Astrocyte of the hippocampus (primary cell): ENCODE data around the gene EFCAB5.
"Not testable (repeated sequence)": the region's sequence is repeated elsewhere in the genome, so short reads cannot be mapped to it uniquely, and the experiment has no call there.

Experiments
- DNase-seq: peaks from one replicate; pipeline ENCODE4 v3.0.0; 2011; ENCODE audit warnings: low read depth, low spot score

EFCAB5 gene

DNA sequence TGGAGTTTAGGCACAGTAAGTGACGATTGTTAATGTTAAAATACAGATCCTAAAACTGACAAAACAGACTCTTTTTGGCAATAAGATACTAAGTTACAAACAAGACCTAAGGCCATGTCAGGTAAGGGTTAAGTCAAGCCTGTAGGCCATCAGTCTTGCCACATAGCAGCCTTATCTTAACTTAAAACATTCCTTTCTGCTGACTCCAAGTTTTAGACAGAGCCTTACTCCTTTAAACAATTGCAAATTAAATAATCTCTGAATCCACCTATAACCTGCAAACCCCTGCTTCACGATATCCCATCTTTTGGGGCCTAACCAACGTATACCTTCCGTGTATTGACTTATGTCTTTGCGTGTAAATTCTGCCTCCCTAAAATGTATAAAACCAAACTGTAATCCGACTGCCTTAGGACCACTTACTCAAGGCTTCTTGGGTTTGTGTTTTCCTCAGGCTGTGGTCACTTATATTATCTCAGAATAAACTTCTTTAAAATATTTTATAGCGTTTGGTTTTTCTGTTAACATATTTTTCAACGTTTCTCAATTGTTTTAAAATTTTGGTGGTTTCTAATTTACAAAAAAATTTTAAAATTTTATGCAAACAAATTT, 64.4 kb downstream of the EFCAB5 start:
- DNase-seq: peak; percentile 44

DNA sequence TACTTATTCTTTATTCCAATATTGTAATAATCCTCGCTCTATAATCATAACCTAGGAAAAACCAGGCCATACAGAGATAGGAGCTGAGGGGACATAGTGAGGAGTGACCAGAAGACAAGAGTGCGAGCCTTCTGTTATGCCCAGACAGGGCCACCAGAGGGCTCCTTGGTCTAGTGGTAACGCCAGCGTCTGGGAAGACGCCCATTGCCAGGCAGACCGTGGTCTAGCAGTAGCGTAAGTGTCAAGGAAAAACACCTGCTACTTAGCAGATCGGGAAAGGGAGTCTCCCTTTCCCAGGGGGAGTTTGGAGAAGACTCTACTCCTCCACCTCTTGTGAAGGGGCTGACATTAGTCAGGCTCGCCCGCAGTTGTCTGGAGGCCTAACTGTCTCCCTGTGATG, 70.5 kb downstream of the EFCAB5 start:
- DNase-seq: not testable (repeated sequence)

DNA sequence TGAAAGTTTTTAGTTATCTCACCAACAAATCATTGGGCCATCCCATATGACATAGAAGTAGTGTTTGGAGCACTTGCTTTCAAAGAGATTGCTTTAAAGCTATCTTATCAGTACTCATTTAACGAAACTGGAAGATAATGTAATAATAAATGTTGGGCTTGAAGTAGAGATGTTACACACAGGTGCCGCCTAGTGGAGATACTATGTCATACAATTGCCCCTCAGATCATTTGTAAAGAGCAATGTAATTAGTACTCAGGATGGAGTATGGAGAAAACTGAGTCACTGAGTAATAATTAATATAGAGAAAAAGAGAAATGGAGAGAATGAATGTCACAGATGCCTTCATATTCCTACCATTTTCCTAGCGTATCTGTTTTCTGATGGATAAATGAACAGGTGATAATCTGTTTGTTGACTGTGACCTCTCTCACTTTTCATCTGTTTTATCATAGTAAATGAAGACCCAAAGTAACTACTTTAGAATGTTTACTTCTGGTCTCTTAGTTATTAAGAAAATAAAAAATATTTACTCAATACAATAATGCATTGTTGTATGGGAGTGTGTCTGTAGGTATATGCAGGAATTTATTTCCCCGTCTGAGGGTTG, 80.4 kb downstream of the EFCAB5 start:
- peak; percentile 57 for DNase-seq

DNA sequence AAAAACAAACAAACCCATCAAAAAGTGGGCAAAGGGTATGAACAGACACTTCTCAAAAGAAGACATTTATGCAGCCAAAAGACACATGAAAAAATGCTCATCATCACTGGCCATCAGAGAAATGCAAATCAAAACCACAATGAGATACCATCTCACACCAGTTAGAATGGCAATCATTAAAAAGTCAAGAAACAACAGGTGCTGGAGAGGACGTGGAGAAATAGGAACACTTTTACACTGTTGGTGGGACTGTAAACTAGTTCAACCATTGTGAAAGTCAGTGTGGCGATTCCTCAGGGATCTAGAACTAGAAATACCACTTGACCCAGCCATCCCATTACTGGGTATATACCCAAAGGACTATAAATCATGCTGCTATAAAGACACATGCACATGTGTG, 83.9 kb downstream of the EFCAB5 start:
- DNase-seq: not testable (repeated sequence)

DNA sequence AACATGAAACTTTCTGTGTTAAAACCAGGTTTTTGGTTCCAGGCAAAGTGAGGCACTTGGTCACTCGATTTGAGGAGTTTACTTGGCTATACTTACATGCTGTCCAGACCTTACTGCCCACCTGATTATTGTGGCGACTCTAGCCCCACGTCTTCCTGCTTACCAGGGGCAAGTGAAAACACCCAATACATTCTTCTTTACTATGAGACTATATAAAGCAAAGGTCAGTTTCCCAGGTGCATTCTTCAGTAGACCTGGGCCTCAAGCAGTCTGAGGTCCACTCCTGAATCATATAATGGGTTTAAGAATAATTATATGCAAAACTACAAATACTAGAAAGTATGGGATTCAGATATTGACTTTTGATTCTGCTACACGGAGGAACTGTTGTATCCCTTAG, 86.2 kb downstream of the EFCAB5 start:
- no peak for DNase-seq

DNA sequence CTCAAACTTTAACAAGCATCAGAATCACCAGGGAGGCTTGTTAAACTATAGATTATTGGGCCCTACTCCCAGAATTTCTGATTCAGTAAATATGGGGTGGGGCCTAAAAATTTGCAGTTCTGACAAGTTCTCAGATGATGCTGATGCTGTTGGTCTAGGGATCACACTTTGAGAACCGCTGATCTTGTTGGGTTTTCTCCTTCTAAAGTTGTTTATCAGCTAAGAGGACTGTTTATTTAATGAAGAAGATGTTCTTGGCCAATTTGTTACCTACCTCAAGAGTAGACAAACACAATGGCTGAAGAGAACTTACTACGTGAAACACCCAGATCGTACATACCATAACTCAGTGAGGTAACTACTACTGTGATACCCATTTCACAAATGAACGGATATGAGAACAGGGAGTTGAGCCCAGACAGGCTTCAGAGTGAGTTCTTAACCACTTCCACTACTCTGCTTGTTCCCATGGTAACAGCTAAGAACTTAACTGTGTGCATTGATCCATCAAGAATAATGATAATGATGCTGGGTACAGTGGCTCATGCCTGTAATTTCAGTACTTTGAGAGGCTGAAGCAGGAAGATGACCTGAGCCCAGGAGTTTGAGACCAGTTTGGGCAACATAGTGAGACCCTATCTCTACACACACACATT, 89.9 kb downstream of the EFCAB5 start:
- no peak for DNase-seq

DNA sequence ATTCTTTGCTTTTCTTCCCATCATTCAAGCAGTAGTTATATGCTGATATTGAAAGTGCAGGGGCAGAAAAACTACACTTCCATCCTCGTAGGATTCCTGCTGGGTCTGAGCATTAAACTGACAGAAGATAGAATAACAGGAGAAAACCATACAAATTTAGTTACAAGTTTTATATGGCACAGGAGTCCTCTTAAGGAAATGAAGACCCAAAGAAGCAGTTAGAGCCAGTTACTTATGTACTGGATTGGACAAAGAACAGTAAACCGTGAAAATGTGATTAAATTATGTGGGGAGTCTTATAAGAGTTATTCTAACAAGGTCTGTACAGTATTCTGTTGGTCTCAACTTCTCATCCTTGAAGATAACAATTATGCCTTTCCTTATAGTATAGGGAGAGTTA, 93.9 kb downstream of the EFCAB5 start:
- DNase-seq: no peak

DNA sequence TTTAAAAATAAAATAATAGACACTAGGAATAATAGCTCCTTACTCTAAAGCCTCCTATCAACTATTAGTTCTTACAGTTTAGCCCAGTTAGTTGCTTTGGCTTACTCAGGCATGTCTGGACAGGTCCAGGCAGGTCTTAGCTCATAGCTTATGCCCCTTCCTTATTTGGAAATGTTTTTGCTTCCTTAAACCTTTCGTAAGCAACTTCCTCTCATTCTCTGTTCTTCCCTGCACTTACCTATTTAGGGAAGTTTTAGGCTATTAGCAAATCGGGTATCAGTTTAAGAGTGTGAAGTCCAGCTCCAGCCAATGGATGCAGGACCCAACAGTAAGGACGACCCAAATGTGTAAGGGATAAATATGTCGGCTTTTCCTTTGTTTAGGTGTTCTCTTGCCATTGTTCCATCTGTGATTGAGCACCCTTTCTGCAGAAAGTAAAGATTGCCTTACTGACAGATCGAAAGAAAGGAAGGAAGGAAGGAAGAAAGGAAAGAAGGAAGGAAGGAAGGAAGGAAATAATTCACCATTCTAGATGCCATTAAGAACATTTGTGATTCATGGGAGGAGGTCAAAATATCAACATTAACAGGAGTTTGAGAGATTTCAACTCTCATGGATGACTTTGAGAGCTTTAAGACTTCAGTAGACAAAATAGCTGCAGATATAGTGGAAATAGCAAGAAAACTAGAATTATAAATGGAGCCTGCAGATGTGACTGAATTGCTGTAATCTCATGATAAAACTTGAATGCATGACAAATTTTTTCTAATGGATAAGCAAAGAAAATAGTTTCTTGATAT, 99.5 kb downstream of the EFCAB5 start:
- peak; percentile 20 for DNase-seq

DNA sequence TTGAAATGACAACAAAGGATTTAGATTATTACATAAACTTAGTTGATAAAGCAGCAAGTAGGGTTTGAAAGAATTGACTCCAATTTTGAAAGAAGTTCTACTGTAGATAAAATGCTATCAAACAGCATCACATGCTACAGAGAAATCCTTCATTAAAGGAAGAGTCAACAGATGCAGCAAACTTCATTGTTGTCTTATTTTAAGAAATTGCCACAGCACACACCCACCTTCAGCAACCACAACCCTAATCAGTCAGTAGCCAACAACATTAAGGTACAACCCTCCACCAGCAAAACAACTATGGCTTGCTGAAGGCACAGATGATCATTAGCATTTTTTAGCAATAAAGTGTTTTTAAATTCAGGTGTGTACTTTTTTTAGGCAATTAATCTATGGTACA, 100.1 kb downstream of the EFCAB5 start:
- no peak for DNase-seq

DNA sequence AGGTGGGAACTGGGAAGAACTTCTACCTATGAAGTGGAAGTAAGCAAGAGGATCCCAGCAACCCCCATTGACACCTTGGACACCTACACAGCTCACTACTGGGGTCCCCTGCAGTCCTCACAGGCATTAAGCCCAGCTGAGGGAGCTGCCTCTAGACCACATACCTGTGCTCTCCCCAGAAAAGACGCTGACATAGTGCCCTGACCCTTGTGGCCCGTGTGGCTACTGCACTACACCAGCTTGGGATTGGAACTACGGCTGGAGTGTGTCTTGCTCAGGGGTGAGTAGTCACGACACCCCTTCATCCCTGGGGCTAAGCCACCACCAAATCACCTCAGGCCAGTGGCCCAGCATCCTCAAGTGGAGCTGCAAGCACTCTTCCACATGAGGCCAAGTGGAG, 120.9 kb downstream of the EFCAB5 start:
- DNase-seq: no peak

DNA sequence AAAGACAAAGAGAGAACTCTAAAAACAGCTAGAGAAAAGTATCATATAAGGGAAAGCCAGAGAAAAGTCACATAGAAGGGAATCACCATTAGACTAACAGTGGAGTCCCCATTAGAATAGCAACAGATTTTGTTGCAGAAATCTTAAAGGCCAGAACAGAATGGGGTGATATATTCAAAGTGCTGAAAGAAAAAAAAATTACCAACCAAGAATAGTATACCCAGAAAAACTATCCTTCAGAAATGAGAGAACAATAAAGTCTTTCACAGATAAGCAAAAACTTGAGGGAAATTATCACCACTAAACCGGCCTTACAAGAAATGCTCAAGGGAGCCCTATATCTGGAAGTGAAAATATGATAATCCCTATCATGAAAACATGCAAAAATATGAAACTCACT, 123.3 kb downstream of the EFCAB5 start:
- no peak for DNase-seq

DNA sequence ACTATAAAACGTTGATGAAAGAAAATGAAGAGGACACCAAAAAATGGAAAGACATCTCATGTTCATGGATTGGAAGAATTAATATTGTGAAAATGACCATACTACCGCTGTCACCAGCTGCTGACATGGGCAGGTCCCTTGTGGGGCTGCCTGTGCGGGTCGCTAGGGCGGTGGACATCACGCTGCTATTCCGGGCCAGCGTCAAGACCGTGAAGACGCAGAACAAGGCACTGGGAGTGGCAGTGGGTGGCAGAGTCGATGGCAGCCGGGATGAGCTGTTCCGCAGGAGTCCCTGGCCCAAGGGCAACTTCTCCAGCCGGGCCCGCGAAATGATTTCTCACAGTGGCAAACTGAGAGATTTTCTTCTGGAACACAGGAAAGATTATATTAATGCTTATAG, 127.0 kb downstream of the EFCAB5 start:
- DNase-seq: no peak

DNA sequence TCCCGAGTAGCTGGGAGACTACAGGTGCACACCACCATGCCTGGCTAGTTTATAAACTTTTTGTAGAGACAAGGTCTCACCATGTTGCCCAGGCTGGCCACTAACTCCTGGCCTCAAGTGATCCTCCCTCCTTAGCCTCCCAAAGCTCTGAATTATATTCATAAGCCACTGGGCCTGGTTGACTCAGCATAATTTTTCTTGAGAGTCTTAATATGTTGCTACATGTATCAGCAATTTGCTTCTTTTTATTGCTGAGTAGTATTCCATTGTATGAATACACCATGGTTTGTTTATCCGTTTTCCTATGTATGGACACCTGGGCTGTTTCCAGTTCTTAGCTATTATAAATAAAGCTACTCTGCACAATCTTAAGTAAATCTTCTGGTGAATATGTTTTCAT, 132.8 kb downstream of the EFCAB5 start:
- no peak for DNase-seq

DNA sequence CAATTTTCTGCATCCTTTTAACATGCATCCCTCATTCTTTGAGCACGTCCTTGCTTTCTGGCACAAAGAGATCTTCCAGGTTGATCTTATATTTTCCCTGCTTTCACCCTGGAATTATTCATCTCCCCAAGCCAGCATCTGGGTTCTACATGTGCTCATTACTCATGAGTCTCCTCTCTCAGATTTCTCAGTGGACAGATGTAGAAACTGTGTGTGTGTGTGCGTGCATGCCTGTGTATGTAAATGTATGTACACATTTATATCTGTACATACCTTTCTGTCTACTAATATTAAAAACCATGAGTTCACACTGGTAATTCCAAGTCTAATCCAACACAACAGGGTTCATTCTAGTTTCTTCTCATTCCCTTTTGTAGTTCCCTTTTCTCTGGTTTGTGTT, 133.3 kb downstream of the EFCAB5 start:
- DNase-seq: no peak

DNA sequence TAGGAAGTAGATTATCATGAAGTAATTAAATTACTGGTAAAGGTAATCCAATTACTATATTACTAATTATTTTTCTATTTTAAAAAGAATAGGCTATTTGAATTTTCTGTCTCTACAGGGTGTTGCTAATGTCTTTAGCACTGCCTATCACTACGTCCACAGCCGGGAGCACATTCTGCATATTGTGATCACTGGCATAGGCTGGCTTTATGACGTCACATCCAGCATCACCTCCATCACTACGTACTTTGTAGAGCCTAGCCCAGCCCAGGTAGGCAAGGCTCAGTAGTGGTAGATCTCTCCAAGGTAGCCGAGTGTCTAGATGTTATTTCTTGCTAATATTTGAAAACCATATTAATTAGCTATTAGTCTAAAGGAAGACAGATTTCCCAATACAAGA, 141.3 kb downstream of the EFCAB5 start:
- no peak for DNase-seq

DNA sequence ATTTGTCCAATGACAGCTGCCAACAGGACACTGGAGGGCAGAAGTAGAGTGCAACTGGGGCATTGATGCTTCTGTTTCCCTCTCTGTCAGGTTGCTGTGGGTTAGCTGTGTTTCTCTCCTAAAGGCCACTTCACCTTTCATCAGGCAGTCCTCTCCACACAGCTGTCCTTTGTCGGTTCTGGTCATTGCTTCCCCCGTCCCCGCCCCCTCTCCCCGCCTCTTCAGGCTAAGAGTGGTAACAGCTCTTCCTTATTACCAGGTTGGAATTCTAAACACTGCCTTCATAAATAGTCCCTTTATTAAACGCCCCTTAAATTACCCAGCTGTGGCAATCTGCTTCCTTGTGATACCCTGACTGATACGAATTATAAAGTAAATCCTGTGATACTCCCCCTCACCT, 143.4 kb downstream of the EFCAB5 start:
- no peak for DNase-seq

DNA sequence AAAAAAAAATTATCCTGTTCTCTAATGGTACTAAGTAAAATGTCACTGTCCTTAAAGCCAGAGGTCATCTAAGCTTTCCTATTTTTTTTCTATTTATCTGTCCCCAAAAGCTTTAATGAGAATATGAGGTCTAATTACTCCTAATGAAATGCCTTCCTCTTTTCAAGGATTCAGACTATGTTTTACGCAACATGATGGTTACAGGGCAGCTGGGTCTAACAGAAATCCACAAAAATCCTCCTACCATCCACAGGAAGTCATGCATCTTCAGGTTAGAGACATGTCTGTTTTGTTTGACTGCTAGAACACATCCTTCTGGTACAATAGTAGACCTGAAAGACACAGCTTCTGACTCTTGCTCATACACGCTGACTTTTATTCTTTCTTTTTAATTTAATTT, 145.5 kb downstream of the EFCAB5 start:
- DNase-seq: no peak

DNA sequence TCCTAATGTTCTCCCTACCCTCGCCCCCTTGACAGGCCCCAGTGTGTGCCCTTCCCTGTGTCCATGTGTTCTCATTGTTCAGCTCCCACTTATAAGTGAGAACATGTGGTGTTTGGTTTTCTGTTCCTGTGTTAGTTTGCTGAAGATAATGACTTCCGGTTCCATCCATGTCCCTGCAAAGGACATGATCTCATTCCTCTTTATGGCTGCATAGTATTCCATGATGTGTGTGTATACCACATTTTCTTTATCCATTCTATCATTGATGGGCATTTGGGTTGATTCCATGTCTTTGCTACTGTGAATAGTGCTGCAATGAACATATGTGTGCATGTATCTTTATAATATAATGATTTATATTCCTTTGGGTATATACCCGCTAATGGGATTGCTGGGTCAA, 146.0 kb downstream of the EFCAB5 start:
- DNase-seq: not testable (repeated sequence)

DNA sequence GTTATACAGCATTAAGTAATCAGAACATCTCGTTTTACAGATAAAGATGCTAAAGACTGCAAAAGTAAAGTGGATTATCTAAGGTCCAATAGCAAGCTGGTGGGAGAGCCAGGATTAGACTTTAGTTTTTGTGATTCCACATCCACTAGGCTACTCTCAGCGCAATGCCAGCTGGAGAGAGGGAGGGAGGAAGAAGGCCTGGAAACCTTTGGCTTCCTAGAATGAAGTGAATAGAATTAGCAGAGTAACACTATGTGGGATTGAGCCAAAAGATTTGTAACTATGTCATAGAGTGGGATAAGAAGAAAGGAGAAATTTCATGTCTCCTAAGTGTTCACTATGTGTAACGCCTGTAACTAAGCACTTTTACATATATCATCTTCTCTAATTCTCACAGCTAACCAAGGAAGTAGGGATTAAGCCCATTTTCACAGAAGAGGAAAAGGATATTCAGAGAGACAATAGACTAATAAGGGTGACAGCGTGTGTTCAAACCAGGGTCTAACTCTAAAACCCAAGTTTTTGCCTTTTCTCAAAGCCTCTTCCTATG, 149.8 kb downstream of the EFCAB5 start:
- peak; percentile 6 for DNase-seq

DNA sequence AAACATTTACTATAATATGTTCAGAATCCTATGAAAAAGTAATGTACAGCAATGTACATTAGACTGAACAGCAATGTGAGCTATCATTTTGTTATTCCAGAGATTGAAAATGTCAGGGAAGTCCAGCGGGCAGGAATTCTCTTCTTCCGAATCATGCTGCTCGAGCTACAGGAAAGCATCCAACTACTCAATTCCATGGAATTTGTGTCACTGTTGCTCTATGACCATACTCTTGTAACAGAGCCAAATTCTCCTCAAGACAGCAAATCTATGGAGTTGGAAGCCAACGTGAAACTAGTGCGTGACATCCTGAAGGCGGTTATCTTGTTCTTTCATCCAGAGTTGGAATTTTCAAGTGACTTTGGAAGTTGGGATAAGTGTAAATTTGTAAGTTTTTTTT, 150.3 kb downstream of the EFCAB5 start:
- DNase-seq: peak; percentile 87

DNA sequence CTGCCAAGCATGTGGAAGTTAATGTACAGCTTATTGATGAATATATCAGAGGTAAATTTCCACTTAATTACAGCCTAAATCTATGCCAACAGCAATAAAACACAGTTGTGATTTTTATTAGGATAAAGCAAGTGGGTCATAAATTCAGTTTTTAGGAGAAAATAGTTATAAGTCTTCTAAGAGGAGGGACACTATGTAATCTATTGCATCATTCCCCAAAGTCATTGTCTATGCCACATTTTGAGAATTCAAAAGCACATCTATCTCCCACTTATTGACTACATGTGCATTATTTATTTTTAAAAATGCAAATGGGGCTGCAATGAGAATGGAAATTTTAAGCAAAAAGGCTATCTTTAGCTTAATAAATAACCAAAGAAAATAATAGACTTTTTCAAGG, 151.5 kb downstream of the EFCAB5 start:
- DNase-seq: no peak

DNA sequence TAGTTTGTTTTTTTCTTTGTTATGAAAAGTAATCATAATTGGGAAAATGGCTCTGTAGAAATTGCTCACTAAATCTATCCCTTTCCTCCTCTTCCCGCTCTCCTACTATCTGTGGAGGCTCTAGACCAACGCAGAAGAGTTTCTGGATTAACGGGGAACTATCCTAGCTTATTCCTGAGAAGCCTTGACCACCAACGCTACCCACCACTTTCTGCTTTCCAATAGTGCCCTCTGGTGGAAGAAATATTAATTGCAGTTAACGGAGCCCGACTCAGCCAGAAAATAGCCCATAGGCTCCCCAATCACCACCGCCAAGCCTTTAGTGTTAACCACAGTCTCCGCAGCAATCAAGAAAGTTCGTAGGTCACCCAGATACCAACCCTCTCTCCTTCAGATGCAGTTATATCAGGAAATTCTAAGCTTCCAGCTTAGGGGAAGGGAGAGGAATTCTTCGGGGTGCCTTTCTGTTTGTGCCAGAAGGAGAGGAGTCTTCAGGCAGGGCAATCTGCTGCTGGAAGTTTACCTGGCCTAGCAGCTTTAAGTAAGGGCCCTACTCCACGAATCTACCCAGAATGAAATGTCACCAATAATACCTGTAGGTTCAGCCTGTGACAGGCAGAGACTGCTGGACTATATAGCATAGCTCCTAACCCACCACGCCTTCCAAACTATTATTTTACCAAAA, 152.2 kb downstream of the EFCAB5 start:
- peak; percentile 83 for DNase-seq
